RWPE2 (cell line): ENCODE measurements around the gene GOLGA7B.
A peak's percentile ranks its signal among the peaks of the same experiment; 100 is the strongest.

Experiments
- ATAC-seq: fragments of 200-7000 bp; cut with Tn5 transposase; 3 replicates; pipeline ENCODE4 v1.9.1; 2021; ENCODE audit warnings: low read depth
- DNase-seq: peaks from one replicate; pipeline ENCODE4 v3.0.0-alpha.2; 2020; ENCODE audit warnings: low spot score
- H3K27ac ChIP-seq: fragments of 450-650 bp; 2 replicates; pipeline ENCODE4 v1.5.1; 2017; ENCODE audit warnings: mild to moderate bottlenecking; ENCODE audit not compliant: poor library complexity, severe bottlenecking
- H3K27me3 ChIP-seq: fragments of 250-450 bp; sonication (Bioruptor Pico); 2 replicates; pipeline ENCODE4 v1.5.1; 2021; ENCODE audit warnings: mild to moderate bottlenecking, moderate library complexity; ENCODE audit not compliant: insufficient read depth, poor library complexity, severe bottlenecking
- H3K36me3 ChIP-seq: fragments of 250-450 bp; sonication (Bioruptor Pico); 2 replicates; pipeline ENCODE4 v1.5.1; 2020; ENCODE audit warnings: low read depth, mild to moderate bottlenecking, moderate library complexity
- H3K4me1 ChIP-seq: fragments of 250-450 bp; sonication (Bioruptor Pico); 2 replicates; pipeline ENCODE4 v1.5.1; 2021; ENCODE audit warnings: mild to moderate bottlenecking, moderate library complexity; ENCODE audit not compliant: insufficient read depth, poor library complexity, severe bottlenecking
- H3K4me3 ChIP-seq: fragments of 250-450 bp; sonication (Bioruptor Pico); 2 replicates; pipeline ENCODE4 v1.5.1; 2021; ENCODE audit warnings: mild to moderate bottlenecking, moderate library complexity; ENCODE audit not compliant: severe bottlenecking
- H3K9me3 ChIP-seq: fragments of 250-450 bp; sonication (Bioruptor Pico); 2 replicates; pipeline ENCODE4 v1.5.1; 2021; ENCODE audit warnings: mild to moderate bottlenecking, moderate library complexity; ENCODE audit not compliant: severe bottlenecking
- CTCF ChIP-seq: fragments of 450-650 bp; IDR thresholded peaks from one replicate; pipeline ENCODE4 v1.5.1; 2017; ENCODE audit warnings: mild to moderate bottlenecking, moderate library complexity; ENCODE audit not compliant: poor library complexity, severe bottlenecking

GOLGA7B gene

DNA sequence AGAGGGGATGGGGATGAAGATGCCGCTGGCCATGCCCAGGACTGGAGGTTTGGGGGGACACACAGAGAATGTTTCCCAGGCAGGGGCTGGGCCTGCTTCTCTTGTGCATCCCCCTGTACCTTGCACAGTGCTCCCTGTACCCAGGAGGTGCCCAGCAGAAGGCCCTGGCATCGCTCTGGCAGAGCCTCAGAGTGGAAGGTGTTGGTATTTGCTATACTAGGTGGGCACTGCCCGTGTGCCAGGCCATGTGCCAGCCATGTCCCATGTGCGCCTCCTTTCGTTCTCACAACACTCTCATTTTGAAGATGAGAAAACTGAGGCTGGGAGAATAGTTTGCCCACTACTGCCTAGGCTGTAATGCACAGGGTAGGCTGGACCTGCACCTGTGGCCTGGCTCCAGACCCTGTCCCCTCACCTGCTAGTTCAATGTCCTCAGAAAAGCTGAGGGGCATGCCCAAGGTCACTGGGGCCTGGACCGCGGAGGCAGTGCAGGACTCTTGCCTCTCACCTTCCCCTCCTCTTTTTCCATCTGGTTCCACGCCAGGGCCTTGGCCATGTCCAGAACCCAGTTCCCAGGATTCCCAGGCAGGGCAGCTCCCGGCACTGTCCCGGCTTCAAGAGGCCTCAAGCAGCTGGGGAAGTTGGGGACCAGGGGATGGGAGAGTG is 64.7 kb downstream of the GOLGA7B start:
- Histone ChIP-seq H3K27ac (no peak overlapping the region), H3K27me3 (peaks cover 32% of the 10 kb centered on the region), H3K4me1 (no peaks in the 10 kb centered on the region), H3K4me3 (no peak overlapping the region), H3K36me3 (no peaks in the 10 kb centered on the region), H3K9me3 (no peaks in the 10 kb centered on the region)
- peak; percentile 24; the same call in 2 of the 3 replicates for ATAC-seq
- DNase-seq: no peak
- TF ChIP-seq CTCF: no peak

DNA sequence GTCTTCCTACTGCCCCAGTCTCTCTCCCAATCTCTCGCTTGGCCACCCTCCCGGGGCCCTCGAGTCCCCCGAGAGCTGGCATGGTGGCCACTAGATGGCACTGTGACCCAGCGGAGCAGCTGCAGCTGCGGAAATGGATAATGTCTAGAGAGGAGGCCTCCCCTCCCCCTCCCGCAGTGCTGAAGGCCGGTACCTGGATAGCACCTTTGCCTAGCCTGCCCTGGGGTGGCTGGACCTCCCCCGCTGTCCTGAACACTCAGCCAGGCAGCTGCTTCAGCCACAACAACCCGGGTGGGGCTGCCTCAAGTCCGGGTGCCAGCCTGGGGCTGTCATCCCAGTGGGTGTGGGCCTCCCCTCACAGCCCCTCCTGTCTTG is 65.2 kb downstream of the GOLGA7B start:
- no peaks in the 10 kb centered on the region for H3K4me1 ChIP-seq
- H3K4me3 ChIP-seq: no peak overlapping the region
- TF ChIP-seq CTCF: peak; percentile 92
- no peaks in the 10 kb centered on the region for H3K9me3 ChIP-seq
- DNase-seq: no peak
- no peaks in the 10 kb centered on the region for H3K36me3 ChIP-seq
- H3K27ac ChIP-seq: no peak overlapping the region
- ATAC-seq: peak; percentile 81
- peaks cover 30% of the 10 kb centered on the region for H3K27me3 ChIP-seq

GRCh38 chr10:97915346-97916131 is 65.9 kb downstream of the GOLGA7B start:
- Histone ChIP-seq H3K9me3 (no peaks in the 10 kb centered on the region), H3K27me3 (peaks cover 22% of the 10 kb centered on the region), H3K4me3 (no peak overlapping the region), H3K36me3 (no peaks in the 10 kb centered on the region), H3K4me1 (no peaks in the 10 kb centered on the region), H3K27ac (no peak overlapping the region)
- TF ChIP-seq CTCF: no peak
- DNase-seq (no peak), ATAC-seq (no peak)

GRCh38 chr10:97916586-97916985 is 66.9 kb downstream of the GOLGA7B start:
- no peaks in the 10 kb centered on the region for H3K4me1 ChIP-seq
- no peak for DNase-seq
- no peak overlapping the region for H3K27ac ChIP-seq
- no peak overlapping the region for H3K4me3 ChIP-seq
- H3K9me3 ChIP-seq: no peaks in the 10 kb centered on the region
- H3K27me3 ChIP-seq: peaks cover 22% of the 10 kb centered on the region
- ATAC-seq: no peak
- no peak for TF ChIP-seq CTCF
- H3K36me3 ChIP-seq: no peaks in the 10 kb centered on the region

GRCh38 chr10:97919012-97919411 is 69.4 kb downstream of the GOLGA7B start:
- ATAC-seq (no peak), DNase-seq (no peak)
- Histone ChIP-seq H3K36me3 (no peaks in the 10 kb centered on the region), H3K27me3 (peaks cover 22% of the 10 kb centered on the region), H3K4me3 (no peak overlapping the region), H3K4me1 (no peaks in the 10 kb centered on the region), H3K27ac (no peak overlapping the region), H3K9me3 (no peaks in the 10 kb centered on the region)
- TF ChIP-seq CTCF: no peak
